ENCODE measurements around the gene CCDC134.

Gene CCDC134

GRCh38 chr22:41841085-41841712, 40.7 kb downstream of the CCDC134 start:
- Histone ChIP-seq H4K20me1 (ENCODE audit: insufficient read depth, low read length) (no peaks in the 10 kb centered on the region), H3K4me1 (ENCODE audit: insufficient read depth, low read length, severe bottlenecking) (peaks cover 96% of the 10 kb centered on the region), H3K27me3 (ENCODE audit: insufficient read depth, low read length) (no peaks in the 10 kb centered on the region), H3K4me3 (ENCODE audit: low read depth, low read length, poor library complexity, severe bottlenecking) (peak overlapping the region; percentile 7), H3K9me2 (ENCODE audit: low read depth, low read length) (no peaks in the 10 kb centered on the region), H3K9ac (ENCODE audit: low read length) (no peak overlapping the region; the same call in 1 of the 2 replicates), H2AFZ (ENCODE audit: low read length) (no peak overlapping the region), H3K4me2 (ENCODE audit: low read length) (peak overlapping the region; percentile 46), H3K36me3 (ENCODE audit: insufficient read depth, low read length) (peaks cover 85% of the 10 kb centered on the region), H3K27ac (ENCODE audit: low read depth, low read length, poor library complexity, severe bottlenecking) (peak overlapping the region; percentile 42), H3K9me3 (ENCODE audit: low read length) (no peaks in the 10 kb centered on the region), H3F3A (ENCODE audit: insufficient read depth, low read length) (0 out of 2 replicates have a peak, but pooled peaks cover 2% of the 10 kb centered on the region), H3K79me2 (ENCODE audit: insufficient read depth, low read length) (peaks cover 97% of the 10 kb centered on the region)
- TF ChIP-seq CTCF (IDR thresholded peaks at IDR 0.05; ENCODE audit: low read length), result no peak
- TF ChIP-seq EZH2 (IDR thresholded peaks at IDR 0.05; ENCODE audit: borderline replicate concordance, low read length), result no peak

GRCh38 chr22:41842996-41843970, 42.8 kb downstream of the CCDC134 start:
- no peaks in the 10 kb centered on the region for H4K20me1 ChIP-seq (ENCODE audit: insufficient read depth, low read length)
- H2AFZ ChIP-seq (ENCODE audit: low read length), result no peak overlapping the region
- H3K9me2 ChIP-seq (ENCODE audit: low read depth, low read length), result no peaks in the 10 kb centered on the region
- peaks cover 100% of the 10 kb centered on the region for H3K79me2 ChIP-seq (ENCODE audit: insufficient read depth, low read length)
- no peak for TF ChIP-seq EZH2 (IDR thresholded peaks at IDR 0.05; ENCODE audit: borderline replicate concordance, low read length)
- no peak for TF ChIP-seq CTCF (IDR thresholded peaks at IDR 0.05; ENCODE audit: low read length)
- peak overlapping the region; percentile 30 for H3K4me3 ChIP-seq (ENCODE audit: low read depth, low read length, poor library complexity, severe bottlenecking)
- H3F3A ChIP-seq (ENCODE audit: insufficient read depth, low read length), result 0 out of 2 replicates have a peak, but pooled peaks cover 2% of the 10 kb centered on the region
- H3K9ac ChIP-seq (ENCODE audit: low read length), result peak overlapping the region; percentile 30; the same call in 1 of the 2 replicates
- H3K27me3 ChIP-seq (ENCODE audit: insufficient read depth, low read length), result no peaks in the 10 kb centered on the region
- H3K27ac ChIP-seq (ENCODE audit: low read depth, low read length, poor library complexity, severe bottlenecking), result peak overlapping the region; percentile 55
- peak overlapping the region; percentile 51 for H3K4me2 ChIP-seq (ENCODE audit: low read length)
- H3K4me1 ChIP-seq (ENCODE audit: insufficient read depth, low read length, severe bottlenecking), result peaks cover 96% of the 10 kb centered on the region
- peaks cover 77% of the 10 kb centered on the region for H3K36me3 ChIP-seq (ENCODE audit: insufficient read depth, low read length)
- H3K9me3 ChIP-seq (ENCODE audit: low read length), result no peaks in the 10 kb centered on the region

- H4K20me1 ChIP-seq (ENCODE audit: insufficient read depth, low read length), result no peaks in the 10 kb centered on the region
- H3K9me2 ChIP-seq (ENCODE audit: low read depth, low read length), result no peaks in the 10 kb centered on the region
- H3K4me1 ChIP-seq (ENCODE audit: insufficient read depth, low read length, severe bottlenecking), result peaks cover 94% of the 10 kb centered on the region
- TF ChIP-seq CTCF (IDR thresholded peaks at IDR 0.05; ENCODE audit: low read length), result no peak
- no peak for TF ChIP-seq EZH2 (IDR thresholded peaks at IDR 0.05; ENCODE audit: borderline replicate concordance, low read length)
- H3K36me3 ChIP-seq (ENCODE audit: insufficient read depth, low read length), result peaks cover 77% of the 10 kb centered on the region
- no peaks in the 10 kb centered on the region for H3K9me3 ChIP-seq (ENCODE audit: low read length)
- H3F3A ChIP-seq (ENCODE audit: insufficient read depth, low read length), result 0 out of 2 replicates have a peak, but pooled peaks cover 2% of the 10 kb centered on the region
- peaks cover 100% of the 10 kb centered on the region for H3K79me2 ChIP-seq (ENCODE audit: insufficient read depth, low read length)
- no peak overlapping the region for H2AFZ ChIP-seq (ENCODE audit: low read length)
- no peaks in the 10 kb centered on the region for H3K27me3 ChIP-seq (ENCODE audit: insufficient read depth, low read length)
- peak overlapping the region; percentile 55 for H3K27ac ChIP-seq (ENCODE audit: low read depth, low read length, poor library complexity, severe bottlenecking)
- H3K9ac ChIP-seq (ENCODE audit: low read length), result peak overlapping the region; percentile 11; the same call in 1 of the 2 replicates
- H3K4me3 ChIP-seq (ENCODE audit: low read depth, low read length, poor library complexity, severe bottlenecking), result no peak overlapping the region
- peak overlapping the region; percentile 59; the same call in 1 of the 2 replicates for H3K4me2 ChIP-seq (ENCODE audit: low read length)
Observed at GRCh38 chr22:41844036-41844435, 43.6 kb downstream of the CCDC134 start.
